HepG2 (cell line): ENCODE data around the gene BCL2L2. TPM values are rescaled to one million over a fixed set of nuclear protein-coding genes. Genes with fewer than 3 reads are reported as not detected.
A peak's percentile ranks its signal among the peaks of the same experiment; 100 is the strongest.

Experiments
- CBX1 ChIP-seq: IDR thresholded peaks from one replicate; pipeline ENCODE4 v1.6.1; 2016; ENCODE audit warnings: antibody characterized with exemption, low read depth
- FOXA3 ChIP-seq: IDR thresholded peaks from 2 replicates; pipeline ENCODE4 v1.6.1; 2016; ENCODE audit warnings: missing genetic modification reagents, missing compliant biosample characterization
- GATAD1 ChIP-seq: IDR thresholded peaks from 2 replicates; pipeline ENCODE4 v1.6.1; 2016; ENCODE audit warnings: missing genetic modification reagents, missing compliant biosample characterization
- HNRNPLL ChIP-seq: fragments of 200-400 bp; formaldehyde crosslinking; IDR thresholded peaks from 2 replicates; pipeline ENCODE4 v1.6.1; 2017; ENCODE audit warnings: mild to moderate bottlenecking, low read depth, low read length; ENCODE audit not compliant: poor library complexity, severe bottlenecking
- KLF13 ChIP-seq: sonication (generic); formaldehyde crosslinking; IDR thresholded peaks from 2 replicates; pipeline ENCODE4 v1.4.0; 2020; ENCODE audit warnings: mild to moderate bottlenecking, missing genetic modification reagents
- KMT2A ChIP-seq: sonication (generic); formaldehyde crosslinking; IDR thresholded peaks from 2 replicates; pipeline ENCODE4 v1.4.0; 2020; ENCODE audit warnings: missing genetic modification reagents
- MED13 ChIP-seq: sonication (generic); formaldehyde crosslinking; IDR thresholded peaks from 2 replicates; pipeline ENCODE4 v1.5.0; 2020; ENCODE audit warnings: missing genetic modification reagents
- NFKB2 ChIP-seq: sonication (generic); formaldehyde crosslinking; IDR thresholded peaks from 2 replicates; pipeline ENCODE4 v1.4.0; 2020; ENCODE audit warnings: missing genetic modification reagents, borderline replicate concordance
- NR1H2 ChIP-seq: sonication (generic); formaldehyde crosslinking; IDR thresholded peaks from 2 replicates; pipeline ENCODE4 v1.8.1; 2022; ENCODE audit warnings: low read depth, missing genetic modification reagents, borderline replicate concordance
- NR2F1 ChIP-seq, 2 experiments: fragments of 450-650 bp in 1 of 2; formaldehyde crosslinking in 1 of 2; IDR thresholded peaks; 2 replicates each; pipeline versions ENCODE4 v1.5.0 to v1.6.1; 2016 to 2020; ENCODE audit warnings: mild to moderate bottlenecking in 1 of 2, missing compliant biosample characterization in 1 of 2, missing genetic modification reagents in 1 of 2, moderate library complexity in 1 of 2
- PAWR ChIP-seq: sonication (generic); formaldehyde crosslinking; IDR thresholded peaks from 2 replicates; pipeline ENCODE4 v1.4.0; 2020; ENCODE audit warnings: missing genetic modification reagents, mild to moderate bottlenecking, borderline replicate concordance
- PITX1 ChIP-seq: sonication (generic); formaldehyde crosslinking; IDR thresholded peaks from 2 replicates; pipeline ENCODE4 v1.5.1; 2020; ENCODE audit warnings: mild to moderate bottlenecking, missing genetic modification reagents
- POGZ ChIP-seq: sonication (generic); formaldehyde crosslinking; IDR thresholded peaks from 2 replicates; pipeline ENCODE4 v1.4.0; 2020; ENCODE audit warnings: mild to moderate bottlenecking, missing genetic modification reagents
- RFX5 ChIP-seq: IDR thresholded peaks from 2 replicates; pipeline ENCODE4 v1.6.1; 2011; ENCODE audit warnings: low read depth, low read length, improper control_type of control experiment
- ZFP36L2 ChIP-seq: sonication (generic); formaldehyde crosslinking; IDR thresholded peaks from 2 replicates; pipeline ENCODE4 v1.4.0; 2020; ENCODE audit warnings: missing genetic modification reagents
- ZNF343 ChIP-seq: sonication (generic); formaldehyde crosslinking; IDR thresholded peaks from 2 replicates; pipeline ENCODE4 v1.4.0; 2020; ENCODE audit warnings: mild to moderate bottlenecking, missing genetic modification reagents
- ZNF501 ChIP-seq: sonication (generic); formaldehyde crosslinking; IDR thresholded peaks from 2 replicates; pipeline ENCODE4 v1.5.1; 2020; ENCODE audit warnings: mild to moderate bottlenecking, moderate library complexity, missing genetic modification reagents
- ZNF543 ChIP-seq: sonication (generic); formaldehyde crosslinking; IDR thresholded peaks from 2 replicates; pipeline ENCODE4 v1.4.0; 2020; ENCODE audit warnings: mild to moderate bottlenecking, missing genetic modification reagents
- ZNF552 ChIP-seq: sonication (generic); formaldehyde crosslinking; IDR thresholded peaks from 2 replicates; pipeline ENCODE4 v1.9.0; 2022; ENCODE audit warnings: missing genetic modification reagents, mild to moderate bottlenecking, borderline replicate concordance
- ZNF570 ChIP-seq: sonication (generic); formaldehyde crosslinking; IDR thresholded peaks from 2 replicates; pipeline ENCODE4 v1.4.0; 2020; ENCODE audit warnings: mild to moderate bottlenecking, missing genetic modification reagents, borderline replicate concordance
- ZNF766 ChIP-seq: sonication (generic); formaldehyde crosslinking; IDR thresholded peaks from 2 replicates; pipeline ENCODE4 v1.5.0; 2020; ENCODE audit warnings: missing genetic modification reagents, borderline replicate concordance
- ZNF781 ChIP-seq: sonication (generic); formaldehyde crosslinking; IDR thresholded peaks from 2 replicates; pipeline ENCODE4 v1.5.1; 2020; ENCODE audit warnings: borderline replicate concordance, mild to moderate bottlenecking, missing genetic modification reagents; ENCODE audit errors: not compliant biosample characterization
- ZSCAN21 ChIP-seq: sonication (generic); formaldehyde crosslinking; IDR thresholded peaks from 2 replicates; pipeline ENCODE4 v1.8.0; 2022; ENCODE audit warnings: mild to moderate bottlenecking, missing genetic modification reagents, moderate library complexity, borderline replicate concordance
- polyA plus RNA-seq, 8 experiments: library from polyadenylated mRNA; depleted of rRNA in 3 of 8; stranded (reverse) in 7 of 8; unstranded in 1 of 8; fragments of >200 nt; fragmentation: Illumina TruSeq in 4 of 8; extraction: Trizol in 4 of 8; gene quantifications; 2 replicates each; pipeline versions ENCODE4 v1.2.1 to v1.2.3, GENCODE V29; 2011 to 2016; ENCODE audit warnings: low read depth in 4 of 8, missing spikeins in 1 of 8, mixed read lengths in 1 of 8; ENCODE audit not compliant: insufficient read depth in 1 of 8
- total RNA-seq, 5 experiments: library from RNA; depleted of rRNA; stranded (reverse); fragments of >200 nt; fragmentation: Illumina TruSeq; extraction: Trizol; gene quantifications; 2 replicates each; pipeline ENCODE4 v1.2.3, GENCODE V29; 2016; ENCODE audit warnings: low read depth in 1 of 5
- TF ChIP-seq, protein P1 (sequence below): IDR thresholded peaks from 2 replicates; pipeline ENCODE4 v1.6.1; 2016; ENCODE audit warnings: missing genetic modification reagents, missing compliant biosample characterization
- TF ChIP-seq, protein P2 (sequence below): sonication (generic); formaldehyde crosslinking; IDR thresholded peaks from 2 replicates; pipeline ENCODE4 v1.8.1; 2022; ENCODE audit warnings: low read depth, mild to moderate bottlenecking, missing genetic modification reagents
- TF ChIP-seq, protein P3 (sequence below): sonication (generic); formaldehyde crosslinking; IDR thresholded peaks from 2 replicates; pipeline ENCODE4 v1.9.0; 2022; ENCODE audit warnings: missing genetic modification reagents, mild to moderate bottlenecking, borderline replicate concordance

The BCL2L2 gene
- total and polyA plus RNA-seq, 2 of the 13 experiments (the other 11 are each of a cell fraction or from before 2014, with no cell fraction given) = 28.1 to 49.8 TPM

GRCh38 chr14:23301288-23301968, 5.2 kb upstream of the BCL2L2 start (continued):
- TF ChIP-seq NR2F1 (CRISPR knock-in tag; IDR thresholded peaks at IDR 0.05) (peak in 1 of 2 experiments; percentile 66; a peak in 2 of 4 replicates), FOXA3 (CRISPR knock-in tag) (peak; percentile 81), GATAD1 (CRISPR knock-in tag) (peak; percentile 77), KLF13 (no peak), ZNF766 (CRISPR knock-in tag) (peak; percentile 96), ZNF343 (CRISPR knock-in tag) (no peak), CBX1 (peak; percentile 89), RFX5 (peak; percentile 73), ZFP36L2 (CRISPR knock-in tag) (0 out of 2 replicates have a peak, but pooled peaks have one; percentile 46), POGZ (CRISPR knock-in tag) (peak; percentile 78; the same call in 1 of the 2 replicates), ZNF781 (no peak), KMT2A (peak; percentile 61; the same call in 1 of the 2 replicates), HNRNPLL (peak; percentile 89), ZNF501 (no peak), ZNF570 (CRISPR knock-in tag) (no peak; the same call in 1 of the 2 replicates), NR1H2 (CRISPR knock-in tag) (peak; percentile 71; the same call in 1 of the 2 replicates), ZSCAN21 (peak; percentile 93), ZNF552 (CRISPR knock-in tag) (no peak), MED13 (CRISPR knock-in tag) (peak; percentile 18; the same call in 1 of the 2 replicates), NFKB2 (peak; percentile 28; the same call in 1 of the 2 replicates), ZNF543 (CRISPR knock-in tag) (no peak), PAWR (CRISPR knock-in tag) (no peak), PITX1 (CRISPR knock-in tag) (peak; percentile 12; the same call in 1 of the 2 replicates)
- TF ChIP-seq, protein P1, sequence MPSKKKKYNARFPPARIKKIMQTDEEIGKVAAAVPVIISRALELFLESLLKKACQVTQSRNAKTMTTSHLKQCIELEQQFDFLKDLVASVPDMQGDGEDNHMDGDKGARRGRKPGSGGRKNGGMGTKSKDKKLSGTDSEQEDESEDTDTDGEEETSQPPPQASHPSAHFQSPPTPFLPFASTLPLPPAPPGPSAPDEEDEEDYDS (CRISPR knock-in tag) = no peak
- TF ChIP-seq, protein P2, sequence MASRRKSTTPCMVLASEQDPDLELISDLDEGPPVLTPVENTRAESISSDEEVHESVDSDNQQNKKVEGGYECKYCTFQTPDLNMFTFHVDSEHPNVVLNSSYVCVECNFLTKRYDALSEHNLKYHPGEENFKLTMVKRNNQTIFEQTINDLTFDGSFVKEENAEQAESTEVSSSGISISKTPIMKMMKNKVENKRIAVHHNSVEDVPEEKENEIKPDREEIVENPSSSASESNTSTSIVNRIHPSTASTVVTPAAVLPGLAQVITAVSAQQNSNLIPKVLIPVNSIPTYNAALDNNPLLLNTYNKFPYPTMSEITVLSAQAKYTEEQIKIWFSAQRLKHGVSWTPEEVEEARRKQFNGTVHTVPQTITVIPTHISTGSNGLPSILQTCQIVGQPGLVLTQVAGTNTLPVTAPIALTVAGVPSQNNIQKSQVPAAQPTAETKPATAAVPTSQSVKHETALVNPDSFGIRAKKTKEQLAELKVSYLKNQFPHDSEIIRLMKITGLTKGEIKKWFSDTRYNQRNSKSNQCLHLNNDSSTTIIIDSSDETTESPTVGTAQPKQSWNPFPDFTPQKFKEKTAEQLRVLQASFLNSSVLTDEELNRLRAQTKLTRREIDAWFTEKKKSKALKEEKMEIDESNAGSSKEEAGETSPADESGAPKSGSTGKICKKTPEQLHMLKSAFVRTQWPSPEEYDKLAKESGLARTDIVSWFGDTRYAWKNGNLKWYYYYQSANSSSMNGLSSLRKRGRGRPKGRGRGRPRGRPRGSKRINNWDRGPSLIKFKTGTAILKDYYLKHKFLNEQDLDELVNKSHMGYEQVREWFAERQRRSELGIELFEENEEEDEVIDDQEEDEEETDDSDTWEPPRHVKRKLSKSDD (CRISPR knock-in tag) = peak; percentile 97
- TF ChIP-seq, protein P3, sequence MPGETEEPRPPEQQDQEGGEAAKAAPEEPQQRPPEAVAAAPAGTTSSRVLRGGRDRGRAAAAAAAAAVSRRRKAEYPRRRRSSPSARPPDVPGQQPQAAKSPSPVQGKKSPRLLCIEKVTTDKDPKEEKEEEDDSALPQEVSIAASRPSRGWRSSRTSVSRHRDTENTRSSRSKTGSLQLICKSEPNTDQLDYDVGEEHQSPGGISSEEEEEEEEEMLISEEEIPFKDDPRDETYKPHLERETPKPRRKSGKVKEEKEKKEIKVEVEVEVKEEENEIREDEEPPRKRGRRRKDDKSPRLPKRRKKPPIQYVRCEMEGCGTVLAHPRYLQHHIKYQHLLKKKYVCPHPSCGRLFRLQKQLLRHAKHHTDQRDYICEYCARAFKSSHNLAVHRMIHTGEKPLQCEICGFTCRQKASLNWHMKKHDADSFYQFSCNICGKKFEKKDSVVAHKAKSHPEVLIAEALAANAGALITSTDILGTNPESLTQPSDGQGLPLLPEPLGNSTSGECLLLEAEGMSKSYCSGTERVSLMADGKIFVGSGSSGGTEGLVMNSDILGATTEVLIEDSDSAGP = no peak
